Cardiac septum (tissue), 1 donor: Measurements from ENCODE around the gene PHPT1. TPM values are rescaled to one million over a fixed set of nuclear protein-coding genes. Genes with fewer than 3 reads are reported as not detected.
"Not testable (repeated sequence)": the region's sequence is repeated elsewhere in the genome, so short reads cannot be mapped to it uniquely, and the experiment has no call there.

Source experiments
- DNase-seq: peaks from one replicate; pipeline ENCODE4 v3.0.0-alpha.2; 2020; ENCODE audit warnings: low spot score
- intact Hi-C: fragments of 100-400 bp; cut with DNase I; formaldehyde crosslinking; loops from one replicate; pipeline ENCODE4 v1.14.0; 2022
- long read RNA-seq: library from polyadenylated mRNA; unstranded; transcript quantifications from one replicate; pipeline ENCODE4 v2.0.0, GENCODE V29; 2021
- total RNA-seq: library from RNA; stranded (reverse); fragmentation: NEBNext Ultra II Directional; extraction: Animal tissue kit (Norgen Biotek cat#: 25700); gene quantifications from one replicate; pipeline ENCODE4 v1.2.1, GENCODE V29; 2021
- donor health status: DM: no; HTN: no; CAD: no.

Gene PHPT1
- total RNA-seq, result 296 TPM
- long read RNA-seq, transcript PHPT1-201 (3 exons, 890 nt), result major isoform, 239 of 375 reads
- long read RNA-seq, transcript PHPT1-204 (2 exons, 627 nt), result minor isoform, 39 of 375 reads
- long read RNA-seq, transcript PHPT1-205 (3 exons, 1,316 nt), result minor isoform, 6 of 375 reads
- long read RNA-seq, partial matches to known transcripts, result 13 of 375 reads
- long read RNA-seq, other reads (novel, unspliced or antisense), result 74 of 375 reads

GRCh38 chr9:136849038-136849959, at the start of gene PHPT1:
Gene PHPT1 (plus strand): TSS chr9:136849409. CDS start chr9:136849431, 22 bp downstream.
- intact Hi-C loops, result loop anchor here (1.0 to 5.0 kb wide), 3 partner anchors 57 to 92 kb away; partner anchors contain the start of gene TMEM141
- peak; percentile 99 for DNase-seq

- intact Hi-C loops, result no loop called here
- peak; percentile 89 for DNase-seq
Measured at GRCh38 chr9:136799854-136800657, 49.2 kb upstream of the PHPT1 start.

- DNase-seq, result no peak
Measured at GRCh38 chr9:136802321-136802720, 46.9 kb upstream of the PHPT1 start.

GRCh38 chr9:136803009-136803550, 46.1 kb upstream of the PHPT1 start:
- DNase-seq, intact Hi-C loops: not testable (repeated sequence)

More at GRCh38 chr9:136802321-136802720, 46.9 kb upstream of the PHPT1 start:
- intact Hi-C loops, result no loop called here

GRCh38 chr9:136803551-136804508, 45.4 kb upstream of the PHPT1 start:
- intact Hi-C loops, result no loop called here
- no peak for DNase-seq

- intact Hi-C loops, result no loop called here
- DNase-seq, result no peak
Measured at GRCh38 chr9:136804509-136805206, 44.6 kb upstream of the PHPT1 start.

GRCh38 chr9:136805207-136805740, 43.9 kb upstream of the PHPT1 start:
- no peak for DNase-seq
- intact Hi-C loops, result no loop called here

- DNase-seq, result no peak
- intact Hi-C loops, result no loop called here
Measured at GRCh38 chr9:136806067-136806466, 43.1 kb upstream of the PHPT1 start.

GRCh38 chr9:136806631-136807201, 42.5 kb upstream of the PHPT1 start:
- intact Hi-C loops, result loop anchor here (1.0 kb wide), 1 partner anchor 15 kb away; the partner anchor contains the start of gene TMEM141
- DNase-seq, result no peak

- intact Hi-C loops, result loop anchor here (1.0 kb wide), 1 partner anchor 16 kb away; the partner anchor contains the start of gene TMEM141
- peak; percentile 89 for DNase-seq
Measured at GRCh38 chr9:136807281-136808074, 41.7 kb upstream of the PHPT1 start, which contains the start of gene RABL6. Gene RABL6 (plus strand): TSS chr9:136807948. CDS start chr9:136808197, 249 bp downstream.

- intact Hi-C loops, result no loop called here
- no peak for DNase-seq
Measured at GRCh38 chr9:136808075-136808805, 41.0 kb upstream of the PHPT1 start.

GRCh38 chr9:136808806-136809158, 40.4 kb upstream of the PHPT1 start:
- intact Hi-C loops, result no loop called here
- DNase-seq, result no peak

- intact Hi-C loops, result no loop called here
- no peak for DNase-seq
Measured at GRCh38 chr9:136814725-136815421, 34.3 kb upstream of the PHPT1 start.

GRCh38 chr9:136815422-136815782, 33.8 kb upstream of the PHPT1 start:
- no peak for DNase-seq
- intact Hi-C loops, result no loop called here
